T-helper 2 cell treated with Interferon-gamma antibody and Interleukin-4, amounts not matched to agents 5 μg/mL and 100 μg/mL, for 36 hours (primary cell): ENCODE data around the gene HS6ST1.

Source experiments
- DNase-seq: peaks from one replicate; pipeline ENCODE4 v3.0.0; 2021; ENCODE audit warnings: low spot score
- H3K27ac Mint-ChIP-seq: one replicate; pipeline ENCODE4 v1.8.0; 2021; ENCODE audit warnings: mild to moderate bottlenecking, mixed read lengths
- H3K27me3 Mint-ChIP-seq: one replicate; pipeline ENCODE4 v1.8.0; 2021; ENCODE audit warnings: low read depth, mixed read lengths
- H3K36me3 Mint-ChIP-seq: one replicate; pipeline ENCODE4 v1.8.0; 2021; ENCODE audit warnings: low read depth, mixed read lengths
- H3K4me1 Mint-ChIP-seq: one replicate; pipeline ENCODE4 v1.8.0; 2021; ENCODE audit warnings: low read depth, mixed read lengths
- H3K4me3 Mint-ChIP-seq: one replicate; pipeline ENCODE4 v1.8.0; 2022; ENCODE audit warnings: mild to moderate bottlenecking, moderate library complexity, mixed read lengths
- H3K9me3 Mint-ChIP-seq: one replicate; pipeline ENCODE4 v1.8.0; 2021; ENCODE audit warnings: mixed read lengths

The HS6ST1 gene

DNA sequence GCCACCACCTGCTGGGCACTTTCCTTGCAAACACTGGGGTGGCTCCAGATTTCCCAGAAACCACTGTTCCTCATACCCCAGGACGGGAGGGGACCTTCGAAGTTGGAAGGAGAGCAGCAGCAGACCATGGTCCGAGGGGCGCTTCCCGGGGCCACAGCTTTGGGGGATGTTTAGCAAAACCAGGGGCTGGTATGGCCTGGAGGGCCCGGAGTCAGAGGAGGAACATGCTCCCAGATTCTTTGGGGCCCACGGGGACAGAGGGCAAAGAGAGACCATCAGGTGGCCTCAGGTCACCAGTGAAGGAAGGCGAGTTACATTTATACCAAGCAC, 25.3 kb downstream of the HS6ST1 start:
- no peak for DNase-seq
- Mint-ChIP-seq H3K4me3 (no peak overlapping the region), H3K27ac (no peak overlapping the region), H3K36me3 (no peaks in the 10 kb centered on the region), H3K9me3 (no peaks in the 10 kb centered on the region), H3K4me1 (no peaks in the 10 kb centered on the region), H3K27me3 (no peaks in the 10 kb centered on the region)

DNA sequence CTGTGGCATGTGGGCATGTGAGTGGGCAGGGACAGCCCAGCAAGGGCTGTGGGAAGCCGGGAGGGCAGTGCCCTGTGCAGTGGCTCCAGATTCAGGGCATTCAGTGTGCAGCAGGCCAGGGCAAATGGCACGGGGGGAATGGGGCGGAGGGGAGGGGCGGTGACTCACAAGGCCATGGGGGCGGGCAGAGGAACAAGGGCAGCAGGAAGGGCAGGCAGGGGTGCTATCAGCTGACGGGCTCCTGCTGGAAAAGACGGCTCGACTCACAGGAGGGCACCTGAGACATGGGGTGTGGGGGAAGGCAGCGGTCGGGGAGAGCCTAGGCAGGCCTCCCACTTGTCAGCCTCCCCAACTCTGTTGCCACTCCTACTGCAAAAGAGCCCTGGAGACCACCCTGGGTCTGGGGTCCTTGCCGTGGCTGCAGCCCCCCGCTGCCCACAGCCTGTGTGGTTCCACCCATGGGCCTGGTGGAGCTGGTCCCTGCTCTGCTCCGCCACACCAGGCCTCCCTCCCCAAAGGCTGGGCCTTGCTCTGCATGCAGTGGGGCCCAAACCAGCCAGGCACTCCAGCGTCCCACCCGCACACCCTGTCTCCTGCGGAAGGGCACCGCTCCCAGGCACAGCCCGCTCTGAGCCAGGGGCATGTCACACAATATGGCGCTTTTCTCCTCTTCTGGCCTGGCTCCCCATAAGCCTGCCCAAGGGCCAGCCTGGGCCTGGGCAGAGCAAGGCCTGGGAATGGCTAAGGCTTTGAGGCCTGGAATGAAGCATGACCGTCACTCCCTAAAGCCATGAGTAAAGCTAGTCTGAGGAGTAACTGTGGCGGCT, 25.9 kb downstream of the HS6ST1 start:
- H3K27ac Mint-ChIP-seq, result no peak overlapping the region
- DNase-seq, result no peak
- no peaks in the 10 kb centered on the region for H3K36me3 Mint-ChIP-seq
- H3K9me3 Mint-ChIP-seq, result no peaks in the 10 kb centered on the region
- H3K4me3 Mint-ChIP-seq, result no peak overlapping the region
- H3K27me3 Mint-ChIP-seq, result no peaks in the 10 kb centered on the region
- H3K4me1 Mint-ChIP-seq, result no peaks in the 10 kb centered on the region

DNA sequence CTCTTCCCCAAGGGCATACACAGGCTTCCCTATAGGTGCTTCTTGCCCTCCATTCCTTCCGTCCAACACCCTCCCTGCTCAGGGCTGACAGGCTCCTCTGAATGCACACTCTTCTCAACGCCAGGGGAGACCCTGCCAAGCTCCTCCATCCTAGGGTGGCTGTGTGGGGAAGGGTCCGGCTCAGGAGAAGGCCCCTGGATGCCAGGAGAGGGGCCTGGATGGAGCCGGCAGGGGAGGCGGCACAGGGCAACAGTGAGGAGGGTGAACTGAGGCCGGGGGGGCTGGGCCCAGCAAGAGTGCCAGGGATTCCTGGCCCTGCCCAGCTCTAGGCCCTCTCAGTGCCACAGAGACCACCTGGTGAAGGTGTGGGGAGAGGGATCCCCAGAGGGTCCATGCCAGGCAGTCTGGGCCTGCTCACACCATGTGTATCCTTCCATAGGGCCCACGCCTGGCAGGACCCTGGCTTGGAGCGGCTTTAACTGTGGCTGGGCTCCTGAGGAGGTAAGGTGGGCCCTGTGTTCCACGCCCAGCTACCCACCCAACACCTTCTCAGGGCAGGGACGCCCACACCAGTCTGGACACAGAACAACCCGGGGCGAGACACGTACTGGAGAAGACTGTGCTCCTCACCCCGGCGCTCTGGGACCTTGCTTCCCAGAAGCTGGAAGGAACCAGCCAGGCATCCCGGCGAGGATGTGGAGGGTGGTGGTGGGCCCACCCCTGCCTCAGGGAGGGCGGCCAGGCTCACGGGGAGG, 26.6 kb downstream of the HS6ST1 start:
- Mint-ChIP-seq H3K4me3 (no peak overlapping the region), H3K27ac (no peak overlapping the region), H3K36me3 (no peaks in the 10 kb centered on the region), H3K9me3 (no peaks in the 10 kb centered on the region), H3K4me1 (no peaks in the 10 kb centered on the region), H3K27me3 (no peaks in the 10 kb centered on the region)
- DNase-seq, result no peak

DNA sequence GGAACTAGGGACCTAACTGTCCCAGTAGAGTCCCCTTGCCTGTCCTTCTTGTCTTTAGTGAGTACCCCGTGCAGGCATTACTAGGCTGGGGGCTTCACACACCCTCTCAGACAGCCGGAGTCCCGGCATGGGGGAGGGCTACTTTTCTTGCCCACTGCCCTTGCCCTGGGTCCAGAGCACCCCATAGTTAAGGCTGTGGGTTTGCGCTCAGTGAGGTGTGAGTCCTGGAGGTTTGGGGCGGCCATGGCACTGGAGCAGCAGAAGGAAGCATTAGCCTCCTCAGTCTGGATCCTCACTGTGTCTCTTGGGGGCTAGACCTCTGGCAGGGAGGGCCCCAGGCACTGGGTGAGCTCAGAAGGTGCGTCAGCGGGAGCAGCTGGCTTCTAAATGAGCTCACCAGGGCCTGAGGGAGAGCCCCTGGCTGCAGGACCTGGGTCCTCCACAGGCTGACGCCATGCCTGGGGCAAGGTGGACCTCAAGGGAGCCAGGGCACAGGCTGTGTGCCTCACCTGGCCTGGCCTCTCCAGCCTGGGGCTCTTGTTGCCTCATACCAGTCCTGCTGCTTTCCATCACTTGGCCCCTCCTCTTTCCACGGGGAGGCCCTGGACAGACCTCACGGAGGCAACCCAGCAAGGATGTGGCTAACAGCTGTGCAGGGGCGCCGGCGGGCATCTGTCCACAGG, 27.4 kb downstream of the HS6ST1 start:
- no peaks in the 10 kb centered on the region for H3K4me1 Mint-ChIP-seq
- no peaks in the 10 kb centered on the region for H3K27me3 Mint-ChIP-seq
- no peak overlapping the region for H3K4me3 Mint-ChIP-seq
- DNase-seq, result no peak
- no peaks in the 10 kb centered on the region for H3K9me3 Mint-ChIP-seq
- no peak overlapping the region for H3K27ac Mint-ChIP-seq
- no peaks in the 10 kb centered on the region for H3K36me3 Mint-ChIP-seq

DNA sequence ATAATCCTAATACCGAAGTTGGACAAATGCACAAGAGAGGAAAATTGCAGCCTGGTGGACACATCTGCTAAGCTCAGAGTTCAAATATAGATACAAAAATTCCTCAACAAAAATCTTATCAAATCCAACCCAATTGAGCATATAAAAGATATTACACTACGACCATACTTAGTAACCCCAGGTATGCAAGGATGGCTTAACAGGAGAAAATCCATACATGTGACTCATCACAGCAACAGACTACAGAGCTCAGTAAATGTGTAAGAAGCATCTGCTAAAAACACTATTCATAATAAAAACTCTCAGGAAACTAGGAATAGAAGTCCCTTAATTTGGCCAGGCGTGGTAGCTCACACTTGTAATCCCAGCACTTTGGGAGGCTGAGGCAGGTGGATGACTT, 28.3 kb downstream of the HS6ST1 start:
- Mint-ChIP-seq H3K27me3 (no peaks in the 10 kb centered on the region), H3K27ac (no peak overlapping the region), H3K9me3 (no peaks in the 10 kb centered on the region), H3K4me1 (no peaks in the 10 kb centered on the region), H3K4me3 (no peak overlapping the region), H3K36me3 (no peaks in the 10 kb centered on the region)
- DNase-seq, result no peak

DNA sequence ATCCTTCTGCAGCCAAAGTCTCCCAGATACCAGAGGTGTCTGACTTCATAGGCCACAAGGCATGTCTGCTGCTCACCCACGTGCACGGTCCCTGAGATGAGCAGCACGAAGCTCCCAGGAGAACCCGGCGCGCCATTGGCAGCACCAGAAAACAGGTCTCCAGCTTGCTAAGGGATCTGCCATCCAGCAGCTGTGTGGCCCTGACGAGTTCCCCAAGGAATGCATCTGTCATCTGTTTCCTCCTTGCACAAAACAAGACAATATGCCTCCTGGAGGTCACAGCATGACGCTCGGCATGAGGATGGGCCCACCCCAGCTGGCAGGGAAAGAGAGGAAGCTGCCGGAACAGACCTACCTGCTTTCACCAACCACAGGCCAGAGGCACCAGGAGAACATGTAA, 29.2 kb downstream of the HS6ST1 start:
- Mint-ChIP-seq H3K4me1 (no peaks in the 10 kb centered on the region), H3K36me3 (no peaks in the 10 kb centered on the region)

DNA sequence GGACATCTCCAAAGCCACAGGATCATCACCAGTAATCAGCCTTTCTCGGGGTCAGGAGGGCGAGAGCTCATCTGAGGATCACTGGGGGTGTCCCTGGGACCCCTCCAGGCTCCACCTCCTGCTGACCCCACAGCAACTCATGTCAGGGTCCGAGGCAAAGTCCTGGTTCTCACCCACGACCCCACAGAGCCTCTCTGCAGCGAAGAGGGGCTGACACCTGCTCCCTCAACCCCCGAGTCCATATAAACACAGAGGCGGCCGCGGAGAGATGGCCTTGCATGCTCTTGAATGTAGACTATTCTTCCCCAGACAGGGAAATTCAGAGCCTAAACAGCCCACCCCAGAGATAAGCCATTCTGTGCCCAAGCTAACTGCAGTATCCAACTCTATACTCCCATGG, 29.9 kb downstream of the HS6ST1 start:
- Mint-ChIP-seq H3K36me3 (no peaks in the 10 kb centered on the region), H3K9me3 (no peaks in the 10 kb centered on the region), H3K27me3 (no peaks in the 10 kb centered on the region), H3K4me1 (no peaks in the 10 kb centered on the region), H3K4me3 (no peak overlapping the region), H3K27ac (no peak overlapping the region)
- no peak for DNase-seq

More for the DNA sequence above, 29.2 kb downstream of the HS6ST1 start:
- Mint-ChIP-seq H3K4me3 (no peak overlapping the region), H3K9me3 (no peaks in the 10 kb centered on the region), H3K27me3 (no peaks in the 10 kb centered on the region), H3K27ac (no peak overlapping the region)
- no peak for DNase-seq

DNA sequence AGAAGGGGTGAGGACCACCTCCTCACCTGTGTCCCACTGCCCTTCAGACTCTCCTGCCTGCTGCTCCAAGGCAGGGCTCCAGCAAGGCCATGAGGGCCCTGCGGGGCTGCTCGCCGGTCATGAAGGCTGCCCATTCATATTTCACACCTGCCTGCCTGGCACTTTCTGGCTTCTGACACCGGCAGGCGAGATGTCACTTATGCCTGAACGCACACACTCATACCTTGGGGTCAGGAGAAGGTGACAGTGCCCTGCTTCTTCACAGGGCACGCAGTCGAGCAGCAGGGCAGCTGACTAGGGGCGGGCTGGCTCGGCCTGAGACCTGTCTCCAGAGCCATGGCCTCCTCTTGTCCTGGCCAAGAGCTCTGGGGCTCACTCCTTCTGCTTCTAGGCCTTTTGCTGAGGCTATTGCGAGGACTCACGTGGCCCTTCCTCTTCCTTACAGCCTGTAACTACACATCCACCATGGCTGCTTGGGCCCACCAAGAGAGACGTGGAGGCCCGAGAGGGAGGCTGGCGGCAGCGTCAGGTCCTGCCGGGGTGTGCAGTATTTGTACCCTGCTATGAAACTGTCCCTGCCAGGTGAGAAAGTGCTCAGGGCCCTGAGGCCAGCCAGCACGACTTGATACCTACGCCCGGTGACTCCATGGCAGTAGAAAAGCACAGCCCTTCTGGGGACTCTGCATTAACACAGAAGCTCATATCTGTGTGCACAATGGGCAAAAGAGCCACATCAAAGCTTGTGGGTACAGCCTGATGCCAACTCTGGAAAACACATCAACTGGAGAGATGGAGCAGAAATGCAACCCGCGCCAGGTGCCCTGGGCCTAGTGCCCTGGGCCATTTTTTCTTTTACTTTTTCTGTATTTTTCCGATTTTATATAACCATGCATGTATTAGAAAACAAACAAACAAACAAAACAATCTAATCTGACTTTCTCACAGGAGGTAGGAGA, 30.6 kb downstream of the HS6ST1 start:
- H3K9me3 Mint-ChIP-seq, result no peaks in the 10 kb centered on the region
- no peaks in the 10 kb centered on the region for H3K27me3 Mint-ChIP-seq
- no peak for DNase-seq
- H3K27ac Mint-ChIP-seq, result no peak overlapping the region
- H3K4me3 Mint-ChIP-seq, result no peak overlapping the region
- no peaks in the 10 kb centered on the region for H3K4me1 Mint-ChIP-seq
- H3K36me3 Mint-ChIP-seq, result no peaks in the 10 kb centered on the region

DNA sequence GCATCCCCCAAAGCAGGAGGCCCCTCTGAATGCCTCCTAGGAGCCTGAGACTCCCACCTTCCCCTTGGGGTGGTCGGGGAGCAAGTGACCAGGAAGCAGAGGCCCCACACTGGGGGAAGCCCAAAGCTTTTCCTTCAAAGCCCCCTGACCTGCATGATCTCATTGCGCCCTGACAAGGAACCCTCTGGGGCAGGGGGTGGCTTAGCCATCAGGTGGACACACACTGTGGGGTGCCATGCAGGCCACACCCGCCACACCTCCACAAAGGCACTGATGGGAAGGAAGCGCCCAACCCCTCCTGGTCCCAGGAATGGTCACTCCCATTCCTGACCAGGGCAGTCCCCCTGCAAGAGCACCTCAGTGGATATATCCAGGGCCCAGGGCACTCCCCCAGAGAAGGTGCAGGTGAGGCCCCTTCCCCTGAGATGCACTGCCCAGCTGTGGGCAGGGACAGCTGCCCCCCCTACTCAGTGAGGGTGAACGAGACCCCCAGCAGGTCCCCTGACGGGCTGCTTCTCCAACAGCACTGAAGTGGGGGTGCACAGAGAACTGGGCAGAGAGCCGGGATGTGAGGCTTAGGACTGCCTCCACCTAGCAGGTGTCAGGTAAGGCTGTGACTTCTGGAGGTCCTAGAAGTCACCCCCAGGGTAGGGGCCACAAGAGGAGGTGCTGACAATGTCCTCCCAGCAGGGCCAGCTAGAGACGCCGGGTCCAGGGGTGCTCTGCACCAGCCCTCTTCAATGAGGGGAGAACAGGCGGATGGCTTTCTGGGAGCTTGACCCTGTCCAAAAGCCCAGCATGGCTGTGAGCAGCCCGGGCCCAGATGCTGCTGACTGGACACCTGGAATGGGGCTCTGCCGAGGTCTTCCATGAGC, 31.5 kb downstream of the HS6ST1 start:
- no peaks in the 10 kb centered on the region for H3K36me3 Mint-ChIP-seq
- H3K4me1 Mint-ChIP-seq, result peaks cover 2% of the 10 kb centered on the region
- H3K27me3 Mint-ChIP-seq, result no peaks in the 10 kb centered on the region
- no peaks in the 10 kb centered on the region for H3K9me3 Mint-ChIP-seq
- H3K27ac Mint-ChIP-seq, result no peak overlapping the region
- DNase-seq, result no peak
- H3K4me3 Mint-ChIP-seq, result no peak overlapping the region

DNA sequence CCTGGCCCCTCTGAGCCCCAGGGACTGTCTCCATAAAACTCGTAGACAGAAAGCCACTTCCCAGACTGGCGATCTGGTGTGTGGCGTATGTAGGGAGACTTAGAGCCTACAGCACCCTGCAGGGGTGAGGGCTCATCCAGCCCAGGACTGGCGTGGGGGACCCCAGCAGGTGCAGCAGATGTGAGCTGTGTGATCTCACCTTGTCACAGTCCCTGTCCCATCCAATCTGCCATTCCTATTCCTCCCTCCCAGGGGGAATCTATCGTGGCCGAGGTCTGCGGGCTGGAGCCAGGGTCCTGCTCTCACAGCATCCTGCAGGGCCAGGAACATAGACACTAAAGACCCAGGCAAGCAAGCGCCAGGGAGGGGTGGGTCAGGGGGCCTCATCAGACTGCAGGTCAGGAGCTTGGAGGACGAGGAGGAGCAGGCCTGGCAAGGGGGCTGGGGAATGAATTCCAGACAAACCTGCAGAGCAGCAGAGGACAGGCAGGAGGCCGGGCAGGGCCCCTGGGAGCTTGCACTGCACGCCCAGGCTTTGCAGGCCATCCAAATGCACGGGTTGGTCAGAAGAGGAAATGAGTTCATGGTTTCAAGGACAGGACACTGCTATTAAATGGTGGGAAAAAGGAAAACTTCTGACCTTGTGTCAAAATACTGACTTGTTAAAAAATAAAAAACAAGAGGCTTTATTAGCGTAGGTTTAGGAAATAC, 32.5 kb downstream of the HS6ST1 start:
- Mint-ChIP-seq H3K27ac (no peak overlapping the region), H3K27me3 (no peaks in the 10 kb centered on the region), H3K36me3 (no peaks in the 10 kb centered on the region), H3K9me3 (no peaks in the 10 kb centered on the region), H3K4me1 (peaks cover 2% of the 10 kb centered on the region), H3K4me3 (no peak overlapping the region)
- DNase-seq, result no peak

DNA sequence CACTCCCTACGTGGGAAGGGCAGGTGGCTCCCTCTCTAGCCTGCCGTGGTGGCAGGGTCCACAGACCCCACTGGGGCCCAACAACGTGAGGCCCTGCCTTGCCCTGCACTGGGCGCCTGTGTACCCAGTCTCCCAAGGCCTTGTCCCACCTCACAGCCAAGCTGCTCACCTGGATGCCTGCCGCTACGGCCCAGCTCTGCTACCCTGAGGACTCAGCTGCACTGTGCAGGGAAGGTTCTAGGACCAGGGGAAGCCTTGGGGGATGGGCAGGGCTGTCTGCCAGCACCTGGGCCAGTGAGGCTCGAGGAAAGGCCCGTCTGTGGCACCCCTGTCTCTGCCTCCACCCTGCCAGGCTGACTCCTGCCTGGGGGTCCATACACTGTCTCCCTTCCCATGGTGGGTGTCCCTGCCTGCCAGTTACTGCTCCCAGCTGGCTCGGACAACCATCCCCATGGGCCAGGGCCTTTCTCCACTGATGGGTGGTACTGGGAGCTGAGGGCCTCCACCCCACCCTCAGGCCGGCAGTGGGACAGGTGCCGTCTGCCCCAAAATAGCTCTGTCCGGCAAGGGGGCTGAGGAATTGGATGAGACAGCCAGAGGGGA, 33.2 kb downstream of the HS6ST1 start:
- H3K27me3 Mint-ChIP-seq, result no peaks in the 10 kb centered on the region
- no peak overlapping the region for H3K4me3 Mint-ChIP-seq
- no peaks in the 10 kb centered on the region for H3K9me3 Mint-ChIP-seq
- H3K4me1 Mint-ChIP-seq, result peaks cover 5% of the 10 kb centered on the region
- no peaks in the 10 kb centered on the region for H3K36me3 Mint-ChIP-seq
- DNase-seq, result no peak
- no peak overlapping the region for H3K27ac Mint-ChIP-seq

DNA sequence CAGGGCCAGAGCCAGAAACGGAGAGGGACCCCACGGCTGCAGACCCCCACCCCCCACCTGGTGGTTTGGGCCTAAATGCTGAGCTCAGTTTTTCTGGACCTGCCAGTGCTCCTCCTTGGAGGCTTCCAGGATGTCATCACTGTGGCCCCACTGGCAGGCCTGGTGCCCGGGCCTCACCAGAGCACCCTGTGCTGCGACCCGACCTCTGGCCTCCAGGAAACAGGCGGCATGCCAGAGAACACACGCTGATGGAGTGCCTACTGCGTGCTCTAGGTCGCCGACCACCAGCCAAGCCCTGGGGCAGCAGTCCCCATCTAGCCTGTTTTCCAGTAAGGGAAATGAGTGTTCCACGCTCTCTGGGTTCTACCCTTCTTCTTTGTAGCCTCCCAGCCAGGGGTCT, 33.8 kb downstream of the HS6ST1 start:
- no peaks in the 10 kb centered on the region for H3K9me3 Mint-ChIP-seq
- no peak overlapping the region for H3K4me3 Mint-ChIP-seq
- H3K27ac Mint-ChIP-seq, result no peak overlapping the region
- DNase-seq, result no peak
- no peaks in the 10 kb centered on the region for H3K27me3 Mint-ChIP-seq
- H3K4me1 Mint-ChIP-seq, result peaks cover 8% of the 10 kb centered on the region
- no peaks in the 10 kb centered on the region for H3K36me3 Mint-ChIP-seq
